OCI-LY7 (cell line): ENCODE data around the gene ZNHIT1.

Experiments
- CTCF ChIP-seq: fragments of 200-600 bp; sonication (generic); conservative IDR thresholded peaks from 2 replicates; pipeline ENCODE4 v1.5.1; 2014; ENCODE audit warnings: mild to moderate bottlenecking, antibody characterized with exemption, low read length, moderate library complexity, mixed read lengths
- EZH2phosphoT487 ChIP-seq: fragments of 200-600 bp; sonication (generic); IDR thresholded peaks from 2 replicates; pipeline ENCODE4 v1.6.1; 2018; ENCODE audit warnings: low read depth, borderline replicate concordance, mild to moderate bottlenecking, mixed run types, antibody characterized with exemption, low read length, moderate library complexity, mixed read lengths

GRCh38 chr7:101197991-101198390 lies 20.0 kb upstream of the ZNHIT1 start:
- TF ChIP-seq CTCF (no peak), EZH2phosphoT487 (no peak)
